SK-N-DZ (cell line): ENCODE data around the gene ZBTB9.

Experiments used
- DNase-seq: peaks from one replicate; pipeline ENCODE4 v3.0.0-alpha.2; 2015; ENCODE audit warnings: low spot score

Gene ZBTB9

GRCh38 chr6:33418690-33419291, 35.6 kb upstream of the ZBTB9 start:
- DNase-seq, result no peak

- peak; percentile 73 for DNase-seq
These were observed 34.5 kb upstream of the ZBTB9 start, which contains the start of gene SYNGAP1 for GRCh38 chr6:33419580-33420490. TSS of gene SYNGAP1 (plus strand) at chr6:33420065. CDS start at chr6:33420265, 200 bp downstream.

- DNase-seq, result peak; percentile 60
These were observed 33.7 kb upstream of the ZBTB9 start for GRCh38 chr6:33420491-33421343.

- no peak for DNase-seq
These were observed 33.1 kb upstream of the ZBTB9 start for GRCh38 chr6:33421344-33421643.

- DNase-seq, result no peak
These were observed 30.6 kb upstream of the ZBTB9 start for GRCh38 chr6:33423777-33424176.

- no peak for DNase-seq
These were observed 29.3 kb upstream of the ZBTB9 start for GRCh38 chr6:33424855-33425667.

- DNase-seq, result peak; percentile 75
These were observed 28.5 kb upstream of the ZBTB9 start for GRCh38 chr6:33425668-33426577.

GRCh38 chr6:33426590-33427511, 27.5 kb upstream of the ZBTB9 start:
- DNase-seq, result no peak

- no peak for DNase-seq
These were observed 26.7 kb upstream of the ZBTB9 start for GRCh38 chr6:33427585-33428223.

GRCh38 chr6:33428224-33428965, 26.0 kb upstream of the ZBTB9 start:
- DNase-seq, result peak; percentile 57

- DNase-seq, result no peak
These were observed 25.2 kb upstream of the ZBTB9 start for GRCh38 chr6:33428966-33429749.

- no peak for DNase-seq
These were observed 24.7 kb upstream of the ZBTB9 start for GRCh38 chr6:33429750-33430052.

- DNase-seq, result no peak
These were observed 24.0 kb upstream of the ZBTB9 start for GRCh38 chr6:33430334-33430733.

GRCh38 chr6:33430991-33431879, 23.1 kb upstream of the ZBTB9 start:
- DNase-seq, result peak; percentile 77

GRCh38 chr6:33431880-33432541, 22.4 kb upstream of the ZBTB9 start:
- no peak for DNase-seq

- DNase-seq, result no peak
These were observed 21.8 kb upstream of the ZBTB9 start for GRCh38 chr6:33432546-33432945.
